HCT116 (cell line): Measurements from ENCODE around the gene MYCN.

ENCODE experiments used
- EGR1 ChIP-seq: IDR thresholded peaks from 2 replicates; pipeline ENCODE4 v1.6.1; 2012; ENCODE audit warnings: low read depth
- EZH2 ChIP-seq: fragments of 200-600 bp; sonication (generic); IDR thresholded peaks from 2 replicates; pipeline ENCODE4 v1.6.1; 2017; ENCODE audit warnings: antibody characterized with exemption, mixed run types
- FOSL1 ChIP-seq: IDR thresholded peaks from 2 replicates; pipeline ENCODE4 v1.6.1; 2012; ENCODE audit warnings: low read depth
- JUND ChIP-seq: IDR thresholded peaks from 2 replicates; pipeline ENCODE4 v1.6.1; 2012
- POLR2A ChIP-seq: IDR thresholded peaks from 2 replicates; pipeline ENCODE4 v1.7.0; 2011; ENCODE audit warnings: borderline replicate concordance; ENCODE audit not compliant: insufficient read depth, insufficient read length; ENCODE audit errors: extremely low read depth
- POLR2AphosphoS5 ChIP-seq: IDR thresholded peaks from 2 replicates; pipeline ENCODE4 v1.6.1; 2011; ENCODE audit warnings: mild to moderate bottlenecking, low read depth, low read length, moderate library complexity
- RAD21 ChIP-seq: IDR thresholded peaks from 2 replicates; pipeline ENCODE4 v1.6.1; 2012; ENCODE audit warnings: low read depth, mild to moderate bottlenecking
- SP1 ChIP-seq: IDR thresholded peaks from 2 replicates; pipeline ENCODE4 v1.6.1; 2012; ENCODE audit warnings: low read depth
- ZFX ChIP-seq: fragments of 450-650 bp; IDR thresholded peaks from 2 replicates; pipeline ENCODE4 v1.6.1; 2017
- ZNF274 ChIP-seq: fragments of 200-500 bp; sonication (Bioruptor generic); IDR thresholded peaks from 2 replicates; pipeline ENCODE4 v1.6.1; 2014; ENCODE audit warnings: mild to moderate bottlenecking, low read depth, low read length, inconsistent platforms
- TF ChIP-seq, protein P1 (sequence below), 3 experiments: fragments of 200-600 bp in 1 of 3; sonication (generic) in 1 of 3; IDR thresholded peaks in 2 of 3; conservative IDR thresholded peaks in 1 of 3; 2 replicates each; pipeline ENCODE4 v1.5.1; 2012 to 2017; ENCODE audit warnings: low read depth in 2 of 3, low read length in 2 of 3, antibody characterized with exemption in 1 of 3, borderline replicate concordance in 1 of 3, control low read depth in 1 of 3, mild to moderate bottlenecking in 1 of 3, mixed read lengths in 1 of 3, mixed run types in 1 of 3, moderate library complexity in 1 of 3; ENCODE audit not compliant: insufficient read depth in 1 of 3
- TF ChIP-seq, protein P2 (sequence below): IDR thresholded peaks from 2 replicates; pipeline ENCODE4 v1.6.1; 2012
- TF ChIP-seq, protein P3 (sequence below): IDR thresholded peaks from 2 replicates; pipeline ENCODE4 v1.6.1; 2012

DNA sequence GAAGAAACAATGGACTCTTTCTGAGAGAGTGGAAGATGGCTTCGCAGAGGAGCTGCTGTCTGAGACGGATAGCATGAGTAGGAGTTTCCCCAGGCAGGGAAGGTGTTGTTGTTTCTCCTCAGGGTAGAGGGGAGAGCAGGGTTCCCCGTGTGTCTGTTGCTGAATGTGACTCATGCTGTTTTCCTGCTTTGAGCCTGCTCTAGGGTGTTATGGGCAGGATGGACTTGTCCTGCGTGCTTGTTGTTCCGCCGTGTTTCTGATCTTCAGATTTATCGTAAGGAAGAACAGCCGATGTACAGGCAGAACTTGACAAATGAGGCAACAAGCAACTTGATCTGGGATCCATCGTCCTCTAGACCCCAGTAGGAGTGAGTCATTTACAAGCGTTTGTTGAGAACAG is 19.7 kb upstream of the MYCN start:
- TF ChIP-seq POLR2AphosphoS5 (no peak), JUND (no peak), POLR2A (no peak), ZFX (no peak), EZH2 (no peak), SP1 (no peak), EGR1 (no peak), RAD21 (no peak), ZNF274 (no peak), FOSL1 (no peak)
- TF ChIP-seq, protein P1, sequence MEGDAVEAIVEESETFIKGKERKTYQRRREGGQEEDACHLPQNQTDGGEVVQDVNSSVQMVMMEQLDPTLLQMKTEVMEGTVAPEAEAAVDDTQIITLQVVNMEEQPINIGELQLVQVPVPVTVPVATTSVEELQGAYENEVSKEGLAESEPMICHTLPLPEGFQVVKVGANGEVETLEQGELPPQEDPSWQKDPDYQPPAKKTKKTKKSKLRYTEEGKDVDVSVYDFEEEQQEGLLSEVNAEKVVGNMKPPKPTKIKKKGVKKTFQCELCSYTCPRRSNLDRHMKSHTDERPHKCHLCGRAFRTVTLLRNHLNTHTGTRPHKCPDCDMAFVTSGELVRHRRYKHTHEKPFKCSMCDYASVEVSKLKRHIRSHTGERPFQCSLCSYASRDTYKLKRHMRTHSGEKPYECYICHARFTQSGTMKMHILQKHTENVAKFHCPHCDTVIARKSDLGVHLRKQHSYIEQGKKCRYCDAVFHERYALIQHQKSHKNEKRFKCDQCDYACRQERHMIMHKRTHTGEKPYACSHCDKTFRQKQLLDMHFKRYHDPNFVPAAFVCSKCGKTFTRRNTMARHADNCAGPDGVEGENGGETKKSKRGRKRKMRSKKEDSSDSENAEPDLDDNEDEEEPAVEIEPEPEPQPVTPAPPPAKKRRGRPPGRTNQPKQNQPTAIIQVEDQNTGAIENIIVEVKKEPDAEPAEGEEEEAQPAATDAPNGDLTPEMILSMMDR (IDR thresholded peaks at IDR 0.05 in 2 of 3, conservative IDR thresholded peaks at IDR 0.05 in 1 of 3; ENCODE audit: borderline replicate concordance in 1 of 3, insufficient read depth in 1 of 3, low read depth in 2 of 3, low read length in 2 of 3), result no peak
- TF ChIP-seq, protein P2, sequence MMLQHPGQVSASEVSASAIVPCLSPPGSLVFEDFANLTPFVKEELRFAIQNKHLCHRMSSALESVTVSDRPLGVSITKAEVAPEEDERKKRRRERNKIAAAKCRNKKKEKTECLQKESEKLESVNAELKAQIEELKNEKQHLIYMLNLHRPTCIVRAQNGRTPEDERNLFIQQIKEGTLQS, result no peak
- TF ChIP-seq, protein P3, sequence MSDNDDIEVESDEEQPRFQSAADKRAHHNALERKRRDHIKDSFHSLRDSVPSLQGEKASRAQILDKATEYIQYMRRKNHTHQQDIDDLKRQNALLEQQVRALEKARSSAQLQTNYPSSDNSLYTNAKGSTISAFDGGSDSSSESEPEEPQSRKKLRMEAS, result no peak
